ENCODE results near the gene MRPS18A.
A peak's percentile ranks its signal among the peaks of the same experiment; 100 is the strongest.

The MRPS18A gene

GRCh38 chr6:43730634-43731033 lies 43.0 kb upstream of the MRPS18A start:
- DNase-seq (ENCODE audit: low read depth): no peak
- no peak for TF ChIP-seq CTCF (conservative IDR thresholded peaks at IDR 0.05; ENCODE audit: control insufficient read depth, insufficient read depth, low read depth, low read length)
- no peak overlapping the region for H3K4me3 ChIP-seq (ENCODE audit: control insufficient read depth, low read depth, low read length)

GRCh38 chr6:43729537-43729936 lies 41.9 kb upstream of the MRPS18A start:
- H3K4me3 ChIP-seq (ENCODE audit: control insufficient read depth, low read depth, low read length): no peak overlapping the region
- TF ChIP-seq CTCF (conservative IDR thresholded peaks at IDR 0.05; ENCODE audit: control insufficient read depth, insufficient read depth, low read depth, low read length): no peak

GRCh38 chr6:43728586-43728985 lies 41.0 kb upstream of the MRPS18A start:
- no peak for TF ChIP-seq CTCF (conservative IDR thresholded peaks at IDR 0.05; ENCODE audit: control insufficient read depth, insufficient read depth, low read depth, low read length)
- no peak overlapping the region for H3K4me3 ChIP-seq (ENCODE audit: control insufficient read depth, low read depth, low read length)
- DNase-seq (ENCODE audit: low read depth): no peak

More at GRCh38 chr6:43729537-43729936, 41.9 kb upstream of the MRPS18A start:
- no peak for DNase-seq (ENCODE audit: low read depth)

GRCh38 chr6:43727634-43728033 lies 40.0 kb upstream of the MRPS18A start:
- no peak overlapping the region for H3K4me3 ChIP-seq (ENCODE audit: control insufficient read depth, low read depth, low read length)
- DNase-seq (ENCODE audit: low read depth): no peak
- no peak for TF ChIP-seq CTCF (conservative IDR thresholded peaks at IDR 0.05; ENCODE audit: control insufficient read depth, insufficient read depth, low read depth, low read length)

GRCh38 chr6:43725643-43726580 lies 38.3 kb upstream of the MRPS18A start:
- no peak for TF ChIP-seq CTCF (conservative IDR thresholded peaks at IDR 0.05; ENCODE audit: control insufficient read depth, insufficient read depth, low read depth, low read length)
- no peak for DNase-seq (ENCODE audit: low read depth)
- H3K4me3 ChIP-seq (ENCODE audit: control insufficient read depth, low read depth, low read length): no peak overlapping the region

- peak; percentile 97 for DNase-seq (ENCODE audit: low read depth)
- no peak overlapping the region for H3K4me3 ChIP-seq (ENCODE audit: control insufficient read depth, low read depth, low read length)
- TF ChIP-seq CTCF (conservative IDR thresholded peaks at IDR 0.05; ENCODE audit: control insufficient read depth, insufficient read depth, low read depth, low read length): no peak
Observed at GRCh38 chr6:43724914-43725642, 37.5 kb upstream of the MRPS18A start.

Measured in fibroblast of mammary gland (primary cell).